IMR-90 (cell line): ENCODE data around the gene SLC17A8. TPM values are rescaled to one million over a fixed set of nuclear protein-coding genes. Genes with fewer than 3 reads are reported as not detected.

Source experiments
- ATAC-seq: fragments of 200-7000 bp; cut with Tn5 transposase; 2 replicates; pipeline ENCODE4 v1.9.1; 2020; ENCODE audit warnings: low read depth, mild to moderate bottlenecking, moderate library complexity
- BruUV-seq: library from RNA; stranded (reverse); fragments of 400-500 nt; replicated peaks from 2 replicates; lab custom pipeline; 2021; lab: Mats Ljungman, UMichigan
- CTCF ChIA-PET: fragments of 300-600 bp; formaldehyde crosslinking; extraction: SDS; loops from one replicate; lab custom pipeline; 2021; ENCODE audit warnings: antibody characterized with exemption; lab: Yijun Ruan, JAX
- POLR2A ChIA-PET: fragments of 300-600 bp; sonication (Branson Sonifier 250); formaldehyde crosslinking; loops from one replicate; lab custom pipeline; 2022; ENCODE audit warnings: antibody characterized with exemption; ENCODE audit not compliant: unreplicated experiment; lab: Charles Lee
- DNase-seq: peaks from one replicate; pipeline ENCODE4 v3.0.0; 2013
- H2AFZ ChIP-seq: replicated peaks from 2 replicates; pipeline ENCODE3; 2013; ENCODE audit warnings: low read length, mild to moderate bottlenecking; ENCODE audit not compliant: poor library complexity
- H2AK5ac ChIP-seq: 2 replicates; pipeline ENCODE4 v1.6.1; 2013; ENCODE audit warnings: low read depth, low read length, inconsistent platforms
- H2AK9ac ChIP-seq: replicated peaks from 2 replicates; pipeline ENCODE3; 2013; ENCODE audit warnings: mild to moderate bottlenecking, low read depth, low read length, moderate library complexity; ENCODE audit not compliant: poor library complexity
- H2BK120ac ChIP-seq: 2 replicates; pipeline ENCODE4 v1.6.1; 2013; ENCODE audit warnings: low read depth, low read length, inconsistent platforms
- H2BK15ac ChIP-seq: 3 replicates; pipeline ENCODE4 v1.6.1; 2013; ENCODE audit warnings: low read depth, low read length, inconsistent platforms
- H2BK20ac ChIP-seq: 2 replicates; pipeline ENCODE4 v1.6.1; 2013; ENCODE audit warnings: low read depth, mild to moderate bottlenecking, inconsistent platforms, low read length, moderate library complexity
- H2BK5ac ChIP-seq: 2 replicates; pipeline ENCODE4 v1.6.1; 2013; ENCODE audit warnings: mild to moderate bottlenecking, low read depth, low read length, inconsistent platforms; ENCODE audit not compliant: poor library complexity, severe bottlenecking
- H3K14ac ChIP-seq: replicated peaks from 2 replicates; pipeline ENCODE4 v1.6.1; 2013; ENCODE audit warnings: low read depth, low read length, inconsistent platforms
- H3K18ac ChIP-seq: 2 replicates; pipeline ENCODE4 v1.6.1; 2013; ENCODE audit warnings: low read depth, low read length, control low read depth
- H3K23ac ChIP-seq: 2 replicates; pipeline ENCODE4 v1.6.1; 2013; ENCODE audit warnings: low read depth, low read length, inconsistent platforms
- H3K27ac ChIP-seq: 2 replicates; pipeline ENCODE4 v1.5.1; 2013; ENCODE audit warnings: mild to moderate bottlenecking, control low read depth, low read length; ENCODE audit not compliant: insufficient read depth
- H3K27me3 ChIP-seq: 2 replicates; pipeline ENCODE4 v1.6.1; 2013; ENCODE audit warnings: low read length; ENCODE audit not compliant: control insufficient read depth, insufficient read depth
- H3K36me3 ChIP-seq: 2 replicates; pipeline ENCODE4 v1.6.1; 2013; ENCODE audit warnings: low read length, mixed read lengths; ENCODE audit not compliant: control insufficient read depth, insufficient read depth
- H3K4ac ChIP-seq: 2 replicates; pipeline ENCODE4 v1.6.1; 2013; ENCODE audit warnings: low read depth, low read length, inconsistent platforms
- H3K4me1 ChIP-seq: 2 replicates; pipeline ENCODE4 v1.6.1; 2013; ENCODE audit warnings: low read length, mixed read lengths; ENCODE audit not compliant: control insufficient read depth, insufficient read depth
- H3K4me2 ChIP-seq: 2 replicates; pipeline ENCODE4 v1.6.1; 2013; ENCODE audit warnings: low read depth, mild to moderate bottlenecking, control low read depth, low read length, moderate library complexity
- H3K4me3 ChIP-seq: 2 replicates; pipeline ENCODE4 v1.5.1; 2013; ENCODE audit warnings: low read depth, mild to moderate bottlenecking, control low read depth, low read length, moderate library complexity; ENCODE audit not compliant: insufficient read depth
- H3K56ac ChIP-seq: 2 replicates; pipeline ENCODE4 v1.6.1; 2013; ENCODE audit warnings: low read length, inconsistent platforms; ENCODE audit not compliant: insufficient read depth; ENCODE audit errors: extremely low read depth
- H3K79me1 ChIP-seq, 2 experiments: 2 replicates each; pipeline ENCODE4 v1.6.1; 2013; ENCODE audit warnings: low read length in 2 of 2, inconsistent platforms in 1 of 2, low read depth in 1 of 2
- H3K9ac ChIP-seq: 2 replicates; pipeline ENCODE4 v1.6.1; 2013; ENCODE audit warnings: low read depth, low read length, control low read depth
- H3K9me1 ChIP-seq: 2 replicates; pipeline ENCODE4 v1.6.1; 2013; ENCODE audit warnings: low read length, inconsistent platforms; ENCODE audit not compliant: insufficient read depth
- H3K9me3 ChIP-seq: 2 replicates; pipeline ENCODE4 v1.6.1; 2013; ENCODE audit warnings: low read length; ENCODE audit not compliant: control insufficient read depth, insufficient read depth
- H4K20me1 ChIP-seq: 2 replicates; pipeline ENCODE4 v1.6.1; 2013; ENCODE audit warnings: low read length, inconsistent platforms; ENCODE audit not compliant: insufficient read depth
- H4K5ac ChIP-seq: 2 replicates; pipeline ENCODE4 v1.6.1; 2013; ENCODE audit warnings: mild to moderate bottlenecking, low read depth, low read length, control low read depth
- H4K8ac ChIP-seq, 2 experiments: 2 replicates each; pipeline ENCODE4 v1.6.1; 2013; ENCODE audit warnings: low read depth in 2 of 2, low read length in 2 of 2, control low read depth in 1 of 2, inconsistent platforms in 1 of 2
- H4K91ac ChIP-seq: 2 replicates; pipeline ENCODE4 v1.6.1; 2013; ENCODE audit warnings: low read depth, low read length, inconsistent platforms; ENCODE audit not compliant: insufficient read depth
- BHLHE40 ChIP-seq: fragments of 150-350 bp; IDR thresholded peaks from 2 replicates; pipeline ENCODE4 v1.6.1; 2016; ENCODE audit warnings: mild to moderate bottlenecking, low read depth, low read length
- CEBPB ChIP-seq: IDR thresholded peaks from 2 replicates; pipeline ENCODE4 v1.6.1; 2012; ENCODE audit warnings: low read depth, low read length, improper control_type of control experiment
- CHD1 ChIP-seq: IDR thresholded peaks from 2 replicates; pipeline ENCODE4 v1.6.1; 2012; ENCODE audit warnings: low read depth, low read length, improper control_type of control experiment
- FOS ChIP-seq: fragments of 150-350 bp; IDR thresholded peaks from 2 replicates; pipeline ENCODE4 v1.6.1; 2016; ENCODE audit warnings: low read depth, low read length
- MAFK ChIP-seq: IDR thresholded peaks from 2 replicates; pipeline ENCODE4 v1.6.1; 2012; ENCODE audit warnings: low read depth, low read length, improper control_type of control experiment
- MAZ ChIP-seq: IDR thresholded peaks from 2 replicates; pipeline ENCODE4 v1.6.1; 2012; ENCODE audit warnings: low read depth, mild to moderate bottlenecking, low read length, improper control_type of control experiment, moderate library complexity, borderline replicate concordance
- MXI1 ChIP-seq: IDR thresholded peaks from 2 replicates; pipeline ENCODE4 v1.6.1; 2012; ENCODE audit warnings: low read depth, mild to moderate bottlenecking, low read length, moderate library complexity, borderline replicate concordance
- NFE2L2 ChIP-seq: fragments of 150-350 bp; IDR thresholded peaks from 2 replicates; pipeline ENCODE4 v1.6.1; 2016; ENCODE audit warnings: low read depth, mild to moderate bottlenecking, low read length
- POLR2A ChIP-seq: IDR thresholded peaks from 2 replicates; pipeline ENCODE4 v1.6.1; 2012; ENCODE audit warnings: mild to moderate bottlenecking, low read depth, low read length
- RAD21 ChIP-seq: IDR thresholded peaks from 2 replicates; pipeline ENCODE4 v1.6.1; 2012; ENCODE audit warnings: low read length, improper control_type of control experiment
- RCOR1 ChIP-seq: IDR thresholded peaks from 2 replicates; pipeline ENCODE4 v1.6.1; 2012; ENCODE audit warnings: mild to moderate bottlenecking, low read length, improper control_type of control experiment; ENCODE audit not compliant: insufficient replicate concordance
- RFX5 ChIP-seq: IDR thresholded peaks from 2 replicates; pipeline ENCODE4 v1.8.0; 2012; ENCODE audit warnings: low read depth, mild to moderate bottlenecking, low read length, moderate library complexity
- SMC3 ChIP-seq: fragments of 150-350 bp; IDR thresholded peaks from 2 replicates; pipeline ENCODE4 v1.6.1; 2016; ENCODE audit warnings: low read depth, mild to moderate bottlenecking, antibody characterized with exemption, low read length, moderate library complexity
- USF2 ChIP-seq: fragments of 150-350 bp; IDR thresholded peaks from 2 replicates; pipeline ENCODE4 v1.6.1; 2017; ENCODE audit warnings: mild to moderate bottlenecking, antibody characterized with exemption, low read length, low read depth
- dilution Hi-C: fragments of 300-500 bp; cut with HindIII; formaldehyde crosslinking; loops from one replicate; pipeline ENCODE4 v1.14.3; 2018; ENCODE audit warnings: low sequenced_read_pairs; ENCODE audit not compliant: unreplicated experiment
- in situ Hi-C: fragments of 300-500 bp; cut with MboI; formaldehyde crosslinking; loops from 3 replicates; pipeline ENCODE4 v1.14.3; 2019; ENCODE audit warnings: low sequenced_read_pairs, inconsistent platforms, mixed read lengths
- intact Hi-C: fragments of 100-400 bp; cut with micrococcal nuclease; formaldehyde crosslinking; loops from 2 replicates; pipeline ENCODE4 v1.10.0; 2022
- polyA plus RNA-seq, 3 experiments: library from polyadenylated mRNA; depleted of rRNA; stranded (reverse); fragments of >200 nt; gene quantifications; 2 replicates each; pipeline ENCODE4 v1.2.3, GENCODE V29; 2012; ENCODE audit warnings: low replicate concordance in 1 of 3
- total RNA-seq: library from RNA; depleted of rRNA; stranded (reverse); fragments of >200 nt; gene quantifications from 2 replicates; pipeline ENCODE4 v1.2.3, GENCODE V29; 2012
- TF ChIP-seq, protein P1 (sequence below): conservative IDR thresholded peaks from 2 replicates; pipeline ENCODE4 v1.5.1; 2012; ENCODE audit warnings: mild to moderate bottlenecking, low read depth, low read length, improper control_type of control experiment
- TF ChIP-seq, protein P2 (sequence below): fragments of 150-350 bp; IDR thresholded peaks from 2 replicates; pipeline ENCODE4 v1.6.1; 2016; ENCODE audit warnings: low read depth, mild to moderate bottlenecking, low read length, moderate library complexity, borderline replicate concordance

The SLC17A8 gene
- total and polyA plus RNA-seq, 2 of the 4 experiments (the other 2 are of a cell fraction) = not detected

DNA sequence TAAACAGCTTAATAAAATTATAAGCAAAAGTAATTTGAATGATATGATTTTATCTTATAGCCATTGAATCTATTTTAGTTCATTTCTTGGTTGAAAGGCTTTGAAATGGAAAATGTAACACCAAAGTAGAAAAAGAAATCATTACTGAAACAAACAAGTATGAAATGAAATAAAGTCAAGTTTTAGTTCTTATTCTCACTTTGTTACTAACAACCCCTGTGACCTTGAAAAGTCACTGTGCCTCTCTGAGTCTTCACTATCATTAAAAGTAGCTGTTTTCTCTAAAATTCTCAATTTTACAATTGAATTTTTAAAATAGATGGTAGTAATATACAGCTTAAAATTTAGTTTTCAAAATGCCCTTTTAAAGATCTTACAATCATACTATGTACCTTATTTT is 32.4 kb upstream of the SLC17A8 start:
- Histone ChIP-seq H2AK5ac (no peak overlapping the region), H4K20me1 (no peaks in the 10 kb centered on the region), H3K56ac (no peak overlapping the region), H4K5ac (no peak overlapping the region), H3K4me3 (no peak overlapping the region), H3K18ac (no peak overlapping the region), H2BK20ac (no peak overlapping the region), H3K9me3 (no peaks in the 10 kb centered on the region), H2AFZ (no peak overlapping the region), H3K27ac (no peak overlapping the region), H3K9me1 (0 out of 2 replicates have a peak, but pooled peaks cover 7% of the 10 kb centered on the region), H3K4me2 (no peak overlapping the region), H3K23ac (no peak overlapping the region), H3K4me1 (peaks cover 8% of the 10 kb centered on the region), H2AK9ac (no peak overlapping the region), H4K91ac (no peak overlapping the region), H3K79me1 (peaks cover 0 to 3% of the 10 kb centered on the region in 2 experiments; a peak in 2 of 4 replicates), H2BK120ac (no peak overlapping the region), H3K9ac (no peak overlapping the region), H2BK5ac (peak overlapping the region; percentile 56), H4K8ac (no peak overlapping the region), H3K14ac (no peak overlapping the region), H3K4ac (no peak overlapping the region), H3K27me3 (no peaks in the 10 kb centered on the region), H3K36me3 (peaks cover 12% of the 10 kb centered on the region), H2BK15ac (no peak overlapping the region)
- in situ Hi-C loops = no loop called here
- TF ChIP-seq MAFK (no peak), FOS (no peak), MXI1 (no peak), MAZ (no peak), RFX5 (no peak), RCOR1 (no peak), SMC3 (no peak), CHD1 (no peak), USF2 (no peak), CEBPB (no peak), RAD21 (no peak), NFE2L2 (no peak), POLR2A (no peak), BHLHE40 (no peak)
- TF ChIP-seq, protein P1, sequence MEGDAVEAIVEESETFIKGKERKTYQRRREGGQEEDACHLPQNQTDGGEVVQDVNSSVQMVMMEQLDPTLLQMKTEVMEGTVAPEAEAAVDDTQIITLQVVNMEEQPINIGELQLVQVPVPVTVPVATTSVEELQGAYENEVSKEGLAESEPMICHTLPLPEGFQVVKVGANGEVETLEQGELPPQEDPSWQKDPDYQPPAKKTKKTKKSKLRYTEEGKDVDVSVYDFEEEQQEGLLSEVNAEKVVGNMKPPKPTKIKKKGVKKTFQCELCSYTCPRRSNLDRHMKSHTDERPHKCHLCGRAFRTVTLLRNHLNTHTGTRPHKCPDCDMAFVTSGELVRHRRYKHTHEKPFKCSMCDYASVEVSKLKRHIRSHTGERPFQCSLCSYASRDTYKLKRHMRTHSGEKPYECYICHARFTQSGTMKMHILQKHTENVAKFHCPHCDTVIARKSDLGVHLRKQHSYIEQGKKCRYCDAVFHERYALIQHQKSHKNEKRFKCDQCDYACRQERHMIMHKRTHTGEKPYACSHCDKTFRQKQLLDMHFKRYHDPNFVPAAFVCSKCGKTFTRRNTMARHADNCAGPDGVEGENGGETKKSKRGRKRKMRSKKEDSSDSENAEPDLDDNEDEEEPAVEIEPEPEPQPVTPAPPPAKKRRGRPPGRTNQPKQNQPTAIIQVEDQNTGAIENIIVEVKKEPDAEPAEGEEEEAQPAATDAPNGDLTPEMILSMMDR = no peak
- TF ChIP-seq, protein P2, sequence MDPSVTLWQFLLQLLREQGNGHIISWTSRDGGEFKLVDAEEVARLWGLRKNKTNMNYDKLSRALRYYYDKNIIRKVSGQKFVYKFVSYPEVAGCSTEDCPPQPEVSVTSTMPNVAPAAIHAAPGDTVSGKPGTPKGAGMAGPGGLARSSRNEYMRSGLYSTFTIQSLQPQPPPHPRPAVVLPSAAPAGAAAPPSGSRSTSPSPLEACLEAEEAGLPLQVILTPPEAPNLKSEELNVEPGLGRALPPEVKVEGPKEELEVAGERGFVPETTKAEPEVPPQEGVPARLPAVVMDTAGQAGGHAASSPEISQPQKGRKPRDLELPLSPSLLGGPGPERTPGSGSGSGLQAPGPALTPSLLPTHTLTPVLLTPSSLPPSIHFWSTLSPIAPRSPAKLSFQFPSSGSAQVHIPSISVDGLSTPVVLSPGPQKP = no peak
- ChIA-PET CTCF (interaction anchor here (0.6 kb wide), 1 partner anchor 72 kb away, joined by 3 read pairs; no protein-coding TSS in a partner anchor), POLR2A (no interaction called here)
- no peak for ATAC-seq
- intact Hi-C loops = loop anchor here (10.0 kb wide), 1 partner anchor 270 kb away; no protein-coding TSS in a partner anchor
- DNase-seq = no peak
- no TSS peak for BruUV-seq
- dilution Hi-C loops = no loop called here
